CD4-positive, alpha-beta T cell (primary cell): Measurements from ENCODE around the gene COA1. TPM values are rescaled to one million over a fixed set of nuclear protein-coding genes. Genes with fewer than 3 reads are reported as not detected.

Experiments
- ATAC-seq: fragments of 200-7000 bp; cut with Tn5 transposase; one replicate; pipeline ENCODE4 v1.10.0; 2022; ENCODE audit warnings: mild to moderate bottlenecking; ENCODE audit not compliant: poor library complexity
- CTCF ChIA-PET: fragments of 350-600 bp; sonication (Branson Sonifier 250); formaldehyde crosslinking; loops from one replicate; lab custom pipeline; 2021; ENCODE audit warnings: antibody characterized with exemption, inconsistent platforms; lab: Charles Lee
- POLR2A ChIA-PET: fragments of 350-600 bp; sonication (Branson Sonifier 250); formaldehyde crosslinking; loops from one replicate; lab custom pipeline; 2021; ENCODE audit warnings: antibody characterized with exemption, inconsistent platforms; lab: Charles Lee
- DNase-seq, 14 experiments: peaks; one replicate each; pipeline ENCODE4 v3.0.0-alpha.2; 2013 to 2020; ENCODE audit warnings: mixed read lengths in 2 of 14
- H3K27ac ChIP-seq, 2 donors: one replicate each; pipeline versions ENCODE4 v1.5.1 to v1.7.0; 2013; ENCODE audit warnings: low read length in 2 of 2, low read depth in 1 of 2, mild to moderate bottlenecking in 1 of 2
- H3K27me3 ChIP-seq, 2 experiments: 1 replicate in 1 of 2; 2 replicates in 1 of 2; pipeline versions ENCODE4 v1.6.1 to v1.7.0; 2013; ENCODE audit warnings: low read length in 2 of 2, control low read depth in 1 of 2, mild to moderate bottlenecking in 1 of 2, moderate library complexity in 1 of 2; ENCODE audit not compliant: insufficient read depth in 2 of 2, control insufficient read depth in 1 of 2
- H3K36me3 ChIP-seq: one replicate; pipeline ENCODE4 v1.6.1; 2013; ENCODE audit warnings: low read length, control low read depth; ENCODE audit not compliant: insufficient read depth
- H3K4me1 ChIP-seq: one replicate; pipeline ENCODE4 v1.6.1; 2013; ENCODE audit warnings: low read length, control low read depth; ENCODE audit not compliant: insufficient read depth
- H3K4me3 ChIP-seq: one replicate; pipeline ENCODE4 v1.5.1; 2013; ENCODE audit warnings: mild to moderate bottlenecking, low read length, moderate library complexity
- H3K9me3 ChIP-seq, 2 experiments: 1 replicate in 1 of 2; 2 replicates in 1 of 2; pipeline versions ENCODE4 v1.6.1 to v1.7.0; 2013; ENCODE audit warnings: low read length in 2 of 2, mild to moderate bottlenecking in 2 of 2, control low read depth in 1 of 2, moderate library complexity in 1 of 2; ENCODE audit not compliant: control insufficient read depth in 1 of 2, insufficient read depth in 1 of 2
- H3K27ac Mint-ChIP-seq: one replicate; pipeline ENCODE4 v1.8.0; 2020; ENCODE audit warnings: mixed read lengths
- H3K27me3 Mint-ChIP-seq: one replicate; pipeline ENCODE4 v1.8.0; 2021; ENCODE audit warnings: mixed read lengths
- H3K36me3 Mint-ChIP-seq: one replicate; pipeline ENCODE4 v1.8.0; 2021; ENCODE audit warnings: low read depth, mixed read lengths
- H3K4me1 Mint-ChIP-seq: one replicate; pipeline ENCODE4 v1.8.0; 2021; ENCODE audit warnings: low read depth, mixed read lengths
- H3K4me3 Mint-ChIP-seq: one replicate; pipeline ENCODE4 v1.8.0; 2020; ENCODE audit warnings: mild to moderate bottlenecking, mixed read lengths
- H3K9me3 Mint-ChIP-seq: one replicate; pipeline ENCODE4 v1.8.0; 2020; ENCODE audit warnings: mixed read lengths
- intact Hi-C, 2 experiments: fragments of 100-400 bp; cut with DNase I in 1 of 2; cut with micrococcal nuclease in 1 of 2; formaldehyde crosslinking; loops; one replicate each; pipeline versions ENCODE4 v1.15.1 to v1.9.0; 2023 to 2025; cut with DNase I, micrococcal nuclease
- total RNA-seq, 174 experiments: library from RNA in 2 of 174; stranded (reverse) in 2 of 174; gene quantifications; one replicate each; pipeline ENCODE4 v1.2.3 and lab custom pipeline; 2021 to 2026
- TF ChIP-seq, protein P1 (sequence below): fragments of 200-600 bp; IDR thresholded peaks from one replicate; pipeline ENCODE4 v1.8.0; 2022; ENCODE audit warnings: antibody characterized with exemption, mild to moderate bottlenecking

Gene COA1
- total RNA-seq, 2 experiments from 2014 or later, result 78.9 to 80.7 TPM

DNA sequence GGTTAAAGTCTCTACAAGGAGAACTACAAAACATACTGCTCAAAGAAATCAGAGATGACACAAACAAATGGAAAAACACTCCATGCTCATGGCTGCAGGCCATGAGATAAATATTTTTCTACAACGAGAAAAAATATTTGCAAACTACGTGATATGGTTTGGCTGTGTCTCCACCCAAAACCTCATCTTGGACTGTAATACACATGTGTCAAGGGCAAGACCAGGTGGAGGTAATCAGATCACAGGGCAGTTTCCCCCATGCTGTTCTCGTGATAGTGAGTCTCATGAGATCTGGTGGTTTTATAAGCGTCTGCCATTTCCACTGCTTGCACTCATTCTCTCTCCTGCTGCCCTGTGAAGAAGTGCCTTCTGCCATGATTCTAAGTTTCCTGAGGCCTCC, 57.8 kb downstream of the COA1 start:
- no peak for ATAC-seq
- H3K27ac Mint-ChIP-seq, result no peak overlapping the region
- intact Hi-C loops, result no loop called here
- POLR2A ChIA-PET, result no interaction called here
- Histone ChIP-seq H3K4me3 (no peak overlapping the region), H3K4me1 (peaks cover 16% of the 10 kb centered on the region), H3K27me3 (no peaks in the 10 kb centered on the region), H3K36me3 (no peaks in the 10 kb centered on the region), H3K27ac (no peak overlapping the region), H3K9me3 (peaks cover 0 to 6% of the 10 kb centered on the region in 2 experiments)
- CTCF ChIA-PET, result interaction anchor here (0.9 to 7.4 kb wide), 3 partner anchors 9 to 89 kb away, joined by 3 to 46 read pairs (median 3); partner anchors contain the start of gene STK17A
- TF ChIP-seq, protein P1, sequence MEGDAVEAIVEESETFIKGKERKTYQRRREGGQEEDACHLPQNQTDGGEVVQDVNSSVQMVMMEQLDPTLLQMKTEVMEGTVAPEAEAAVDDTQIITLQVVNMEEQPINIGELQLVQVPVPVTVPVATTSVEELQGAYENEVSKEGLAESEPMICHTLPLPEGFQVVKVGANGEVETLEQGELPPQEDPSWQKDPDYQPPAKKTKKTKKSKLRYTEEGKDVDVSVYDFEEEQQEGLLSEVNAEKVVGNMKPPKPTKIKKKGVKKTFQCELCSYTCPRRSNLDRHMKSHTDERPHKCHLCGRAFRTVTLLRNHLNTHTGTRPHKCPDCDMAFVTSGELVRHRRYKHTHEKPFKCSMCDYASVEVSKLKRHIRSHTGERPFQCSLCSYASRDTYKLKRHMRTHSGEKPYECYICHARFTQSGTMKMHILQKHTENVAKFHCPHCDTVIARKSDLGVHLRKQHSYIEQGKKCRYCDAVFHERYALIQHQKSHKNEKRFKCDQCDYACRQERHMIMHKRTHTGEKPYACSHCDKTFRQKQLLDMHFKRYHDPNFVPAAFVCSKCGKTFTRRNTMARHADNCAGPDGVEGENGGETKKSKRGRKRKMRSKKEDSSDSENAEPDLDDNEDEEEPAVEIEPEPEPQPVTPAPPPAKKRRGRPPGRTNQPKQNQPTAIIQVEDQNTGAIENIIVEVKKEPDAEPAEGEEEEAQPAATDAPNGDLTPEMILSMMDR, result no peak
- no peak overlapping the region for H3K4me3 Mint-ChIP-seq
- peaks cover 82% of the 10 kb centered on the region for H3K4me1 Mint-ChIP-seq
- no peaks in the 10 kb centered on the region for H3K27me3 Mint-ChIP-seq
- no peak for DNase-seq
- H3K9me3 Mint-ChIP-seq, result peaks cover 6% of the 10 kb centered on the region
- H3K36me3 Mint-ChIP-seq, result peaks cover 60% of the 10 kb centered on the region

DNA sequence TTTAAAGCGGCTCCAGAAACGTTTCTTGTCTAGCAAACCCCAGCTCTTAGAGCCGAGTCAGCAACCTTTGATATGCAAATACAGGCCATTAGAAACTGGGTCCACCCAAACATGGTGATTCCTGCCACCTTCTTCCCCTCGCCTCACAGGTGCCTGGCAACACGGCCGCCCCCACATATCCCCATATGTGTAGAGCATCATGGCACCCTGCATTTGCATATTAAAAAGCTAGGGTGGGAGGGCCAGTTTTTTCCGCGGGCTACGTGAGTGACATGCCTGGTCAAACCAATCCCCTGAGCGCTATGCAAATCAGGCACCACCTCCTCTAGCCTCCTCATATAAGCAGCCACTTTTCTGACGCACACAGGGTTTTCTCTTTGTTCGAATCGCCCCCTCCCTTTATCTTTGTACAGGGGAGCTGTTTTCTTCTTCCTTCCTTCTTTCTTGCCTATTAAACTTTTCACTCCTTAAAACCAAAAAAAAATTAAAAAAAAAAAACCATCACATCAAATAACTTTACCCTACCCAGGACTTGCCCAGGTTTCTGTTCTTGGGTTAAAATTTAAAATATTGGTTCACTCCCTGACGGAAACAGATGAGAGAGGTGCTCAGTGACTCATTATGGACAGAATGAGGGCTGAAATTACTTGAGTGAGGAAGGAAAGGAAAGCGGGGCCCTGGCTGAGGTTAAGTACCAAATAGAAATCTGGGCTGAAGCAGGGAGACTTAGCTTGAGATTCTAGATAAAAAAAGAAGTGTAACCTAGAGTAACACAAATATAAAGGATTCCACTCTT, 59.8 kb downstream of the COA1 start:
- ChIA-PET CTCF (interaction anchor here (0.6 to 7.4 kb wide), 6 partner anchors 9 to 87 kb away, joined by 3 to 46 read pairs (median 3); partner anchors contain the start of gene STK17A), POLR2A (interaction anchor here (0.7 to 2.6 kb wide), 12 partner anchors 10 to 87 kb away, joined by 3 to 17 read pairs (median 4); partner anchors contain the start of gene STK17A)
- H3K27ac Mint-ChIP-seq, result peak overlapping the region; percentile 86
- Histone ChIP-seq H3K27ac (peak overlapping the region in 1 of 2 donors; percentile 75), H3K27me3 (no peaks in the 10 kb centered on the region), H3K9me3 (peaks cover 0 to 6% of the 10 kb centered on the region in 2 experiments), H3K4me3 (peak overlapping the region; percentile 37), H3K4me1 (peaks cover 22% of the 10 kb centered on the region), H3K36me3 (no peaks in the 10 kb centered on the region)
- no peaks in the 10 kb centered on the region for H3K27me3 Mint-ChIP-seq
- H3K4me1 Mint-ChIP-seq, result peaks cover 88% of the 10 kb centered on the region
- peaks cover 9% of the 10 kb centered on the region for H3K9me3 Mint-ChIP-seq
- intact Hi-C loops, result loop anchor here in 1 of 2 experiments (1.0 to 5.0 kb wide), 2 partner anchors 21 to 42 kb away; no protein-coding TSS in a partner anchor
- peak; percentile 42 to 92 (median 56) for DNase-seq
- TF ChIP-seq, protein P1, result no peak
- peak; percentile 82 for ATAC-seq
- H3K36me3 Mint-ChIP-seq, result peaks cover 72% of the 10 kb centered on the region
- peak overlapping the region; percentile 82 for H3K4me3 Mint-ChIP-seq

DNA sequence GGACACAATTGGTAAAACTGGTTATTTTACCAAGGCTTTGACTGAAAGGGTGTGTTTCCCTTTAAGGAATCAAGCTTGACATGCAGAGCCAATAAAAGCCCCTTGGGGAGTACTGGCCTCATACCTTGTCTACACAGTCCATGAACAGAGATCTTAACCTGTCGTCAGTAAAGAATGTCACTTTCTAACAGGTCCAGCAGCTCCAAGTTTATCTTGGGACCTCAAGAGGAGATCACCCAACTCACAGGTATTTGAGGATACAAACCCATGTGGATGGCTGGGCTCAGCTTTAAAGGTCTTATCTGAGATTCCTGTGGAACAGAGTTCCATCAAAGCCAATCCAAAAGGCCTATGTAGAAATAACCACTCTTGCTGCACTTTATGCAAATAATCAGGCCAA, 61.3 kb downstream of the COA1 start:
- Mint-ChIP-seq H3K9me3 (peaks cover 6% of the 10 kb centered on the region), H3K4me3 (no peak overlapping the region), H3K4me1 (peaks cover 85% of the 10 kb centered on the region), H3K27ac (peak overlapping the region; percentile 86), H3K36me3 (peaks cover 69% of the 10 kb centered on the region), H3K27me3 (no peaks in the 10 kb centered on the region)
- Histone ChIP-seq H3K4me3 (no peak overlapping the region), H3K27me3 (no peaks in the 10 kb centered on the region), H3K27ac (no peak overlapping the region), H3K4me1 (peaks cover 27% of the 10 kb centered on the region), H3K9me3 (peaks cover 0 to 6% of the 10 kb centered on the region in 2 experiments), H3K36me3 (no peaks in the 10 kb centered on the region)
- intact Hi-C loops, result loop anchor here in 1 of 2 experiments (5.0 kb wide), 1 partner anchor 41 kb away; no protein-coding TSS in a partner anchor
- DNase-seq (no peak), ATAC-seq (no peak)
- TF ChIP-seq, protein P1, result no peak
- ChIA-PET CTCF (interaction anchor here (0.7 to 7.4 kb wide), 2 partner anchors 30 to 86 kb away, joined by 3 to 46 read pairs; partner anchors contain the start of gene STK17A), POLR2A (interaction anchor here (1.2 to 2.6 kb wide), 3 partner anchors 14 to 19 kb away, joined by 3 to 17 read pairs (median 3); no protein-coding TSS in a partner anchor)
